ENCODE data around the gene LPP. TPM values are rescaled to one million over a fixed set of nuclear protein-coding genes. Genes with fewer than 3 reads are reported as not detected.

The LPP gene
- total and polyA plus RNA-seq, 10 of the 15 experiments (the other 5 are each of a cell fraction or from before 2014, with no cell fraction given) = under 0.01 to 0.62 (median 0.03) TPM

- FAIRE-seq (no peak), ATAC-seq (no peak), DNase-seq (ENCODE audit: low read depth, low spot score) (no peak)
- Histone ChIP-seq H3K4me2 (ENCODE audit: control insufficient read depth, insufficient read depth) (no peak overlapping the region), H3K4me3 (no peak overlapping the region), H3K27me3 (replicated peaks in 1 of 2; ENCODE audit: control insufficient read depth in 2 of 2, insufficient read depth in 2 of 2, low read length in 1 of 2) (no peaks in the 10 kb centered on the region), H3K9ac (ENCODE audit: control insufficient read depth, insufficient read depth, low read length) (no peak overlapping the region), H2AFZ (ENCODE audit: control insufficient read depth, low read depth, low read length) (no peak overlapping the region), H3K9me3 (replicated peaks; ENCODE audit: control insufficient read depth, insufficient read depth, low read length) (no peaks in the 10 kb centered on the region), H3K4me1 (ENCODE audit: control insufficient read depth, insufficient read depth, low read length) (no peaks in the 10 kb centered on the region), H3K36me3 (ENCODE audit: control insufficient read depth in 2 of 2, insufficient read depth in 2 of 2, low read length in 1 of 2) (no peaks in the 10 kb centered on the region), H4K20me1 (ENCODE audit: control insufficient read depth, insufficient read depth) (no peaks in the 10 kb centered on the region), H3K27ac (ENCODE audit: control insufficient read depth, insufficient read depth) (no peak overlapping the region), H3K79me2 (ENCODE audit: control insufficient read depth, insufficient read depth, low read length) (no peaks in the 10 kb centered on the region)
- BruUV-seq (replicated peaks) = no TSS peak
- ChIA-PET RAD21 (ENCODE audit: unreplicated experiment) (no interaction called here), POLR2A (interaction anchor here (0.6 kb wide), 1 partner anchor 532 kb away, joined by 8 read pairs; no protein-coding TSS in a partner anchor), CTCF (interaction anchor here (1.6 kb wide), 1 partner anchor 999 kb away, joined by 4 read pairs; no protein-coding TSS in a partner anchor), SMC1A (ENCODE audit: uncharacterized antibody, unreplicated experiment) (no interaction called here)
- no peak for TF ChIP-seq ZBTB11 (CRISPR knock-in tag; IDR thresholded peaks at IDR 0.05)
- no peak for TF ChIP-seq CREM (IDR thresholded peaks at IDR 0.05; ENCODE audit: low read depth)
- no peak for TF ChIP-seq ZNF687 (IDR thresholded peaks at IDR 0.05)
- intact Hi-C loops (cut with micrococcal nuclease; ENCODE audit: unreplicated experiment) (no loop called here), in situ Hi-C loops (cut with MboI) (no loop called here)
These were observed 585.6 kb downstream of the LPP start for GRCh38 chr3:188739511-188739910.

Data from GM12878 (cell line).